ENCODE results near the gene HYPK. TPM values are rescaled to one million over a fixed set of nuclear protein-coding genes. Genes with fewer than 3 reads are reported as not detected.
"Not testable (repeated sequence)": the region's sequence is repeated elsewhere in the genome, so short reads cannot be mapped to it uniquely, and the experiment has no call there.

The HYPK gene
- total and polyA plus RNA-seq, 2 of the 8 experiments (the other 6 are each of a cell fraction or from before 2014, with no cell fraction given): 5.4 to 17.6 TPM

- H3K56ac ChIP-seq (replicated peaks; ENCODE audit: insufficient read length, low read depth, low read length); H3K18ac ChIP-seq (ENCODE audit: extremely low read depth, low read length); H3K36me3 ChIP-seq (ENCODE audit: control insufficient read depth in 2 of 4, insufficient read depth in 4 of 4, low read length in 3 of 4); H2BK120ac ChIP-seq (replicated peaks; ENCODE audit: low read depth, low read length); H3K79me1 ChIP-seq (ENCODE audit: low read depth, low read length); H2BK5ac ChIP-seq (ENCODE audit: low read depth, low read length); H3K9ac ChIP-seq (replicated peaks in 1 of 4; ENCODE audit: extremely low read depth in 1 of 4, low read depth in 3 of 4, low read length in 3 of 4); H3K27ac ChIP-seq (ENCODE audit: low read depth, low read length); FAIRE-seq; H3K4me2 ChIP-seq (ENCODE audit: insufficient read depth in 1 of 2, low read depth in 2 of 2, low read length in 2 of 2); H3K79me2 ChIP-seq (ENCODE audit: control insufficient read depth in 1 of 2, insufficient read depth in 2 of 2, low read length in 2 of 2); H4K91ac ChIP-seq (replicated peaks; ENCODE audit: insufficient read length, low read length); H3K4ac ChIP-seq (replicated peaks; ENCODE audit: insufficient read length, low read depth, low read length); DNase-seq (ENCODE audit: low read depth in 1 of 2, low spot score in 2 of 2); CTCF ChIA-PET (ENCODE audit: partially characterized antibody); H4K8ac ChIP-seq (ENCODE audit: extremely low read depth, insufficient read depth, low read length); H2AK5ac ChIP-seq (ENCODE audit: low read depth, low read length); H3K23me2 ChIP-seq (ENCODE audit: low read depth, low read length); H3K14ac ChIP-seq (ENCODE audit: insufficient read length); H2BK20ac ChIP-seq (ENCODE audit: low read length); POLR2A ChIA-PET (ENCODE audit: partially characterized antibody); H2BK15ac ChIP-seq (ENCODE audit: low read length); H2BK12ac ChIP-seq (ENCODE audit: low read depth, low read length); H3K23ac ChIP-seq (ENCODE audit: insufficient read length); H2AFZ ChIP-seq (ENCODE audit: low read length); H4K20me1 ChIP-seq (replicated peaks in 1 of 2; ENCODE audit: control insufficient read depth in 1 of 2, insufficient read depth in 2 of 2, low read length in 2 of 2); H4K5ac ChIP-seq (ENCODE audit: insufficient read length, low read depth, low read length); H3K9me3 ChIP-seq (ENCODE audit: insufficient read depth in 2 of 2, low read depth in 1 of 2, low read length in 1 of 2); H3K4me1 ChIP-seq (replicated peaks in 1 of 4; ENCODE audit: control insufficient read depth in 3 of 4, insufficient read depth in 4 of 4, low read length in 3 of 4); H3K4me3 ChIP-seq (ENCODE audit: extremely low read depth in 1 of 4, insufficient read depth in 2 of 4, low read depth in 3 of 4, low read length in 4 of 4): not testable (repeated sequence)
- WGBS, 2 experiments (ENCODE audit: extremely low coverage in 1 of 2, insufficient coverage in 1 of 2, insufficient read length in 1 of 2, insufficient replicate concordance in 2 of 2, low coverage in 1 of 2, low lambda C conversion rate in 2 of 2, missing lambda C conversion rate in 1 of 2): 89% methylated on average over 6 of the region's 9 CpGs; no CpG with 5 or more reads in 1 of the 2 experiments
- H3K27me3 ChIP-seq (replicated peaks in 1 of 4; ENCODE audit: control insufficient read depth in 3 of 4, extremely low read depth in 1 of 4, insufficient read depth in 3 of 4, low read length in 3 of 4): peaks cover 0 to 14% (median 3%) of the 10 kb centered on the region in 4 experiments; a peak in 4 of 7 replicates
Measured at GRCh38 chr15:43829951-43830540, 29.6 kb downstream of the HYPK start.
